Astrocyte (in vitro differentiated cells and primary cell): ENCODE measurements around the gene DLGAP1.

Experiments used
- EZH2 ChIP-seq: IDR thresholded peaks from 2 replicates; pipeline ENCODE4 v1.6.1; 2012; ENCODE audit warnings: mild to moderate bottlenecking, low read length, inconsistent platforms; ENCODE audit not compliant: insufficient read depth
- TF ChIP-seq, protein P1 (sequence below): IDR thresholded peaks from 2 replicates; pipeline ENCODE4 v1.5.1; 2011; ENCODE audit warnings: low read depth, mild to moderate bottlenecking, inconsistent platforms, low read length, moderate library complexity; ENCODE audit not compliant: insufficient read depth

DNA sequence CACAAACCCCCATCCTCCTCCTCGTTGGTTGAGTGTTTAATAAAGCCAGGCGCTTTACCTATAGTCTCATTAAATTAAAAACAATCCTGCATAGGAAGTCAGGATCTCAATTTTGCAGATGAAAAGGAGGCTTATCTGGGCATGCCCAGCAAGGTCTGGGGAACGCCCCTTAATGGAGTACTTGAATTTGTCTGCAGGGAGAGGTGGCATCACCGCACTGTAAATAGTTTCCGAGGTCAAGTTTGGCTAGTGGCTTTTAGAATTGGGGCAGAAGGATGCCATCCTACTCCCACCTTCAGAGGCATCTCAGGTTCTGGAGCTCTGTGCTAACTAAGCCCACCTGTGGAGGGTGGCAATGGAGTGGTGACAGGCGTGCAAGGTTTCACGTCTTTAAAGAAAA, 855.9 kb downstream of the DLGAP1 start:
- no peak for TF ChIP-seq EZH2
- TF ChIP-seq, protein P1, sequence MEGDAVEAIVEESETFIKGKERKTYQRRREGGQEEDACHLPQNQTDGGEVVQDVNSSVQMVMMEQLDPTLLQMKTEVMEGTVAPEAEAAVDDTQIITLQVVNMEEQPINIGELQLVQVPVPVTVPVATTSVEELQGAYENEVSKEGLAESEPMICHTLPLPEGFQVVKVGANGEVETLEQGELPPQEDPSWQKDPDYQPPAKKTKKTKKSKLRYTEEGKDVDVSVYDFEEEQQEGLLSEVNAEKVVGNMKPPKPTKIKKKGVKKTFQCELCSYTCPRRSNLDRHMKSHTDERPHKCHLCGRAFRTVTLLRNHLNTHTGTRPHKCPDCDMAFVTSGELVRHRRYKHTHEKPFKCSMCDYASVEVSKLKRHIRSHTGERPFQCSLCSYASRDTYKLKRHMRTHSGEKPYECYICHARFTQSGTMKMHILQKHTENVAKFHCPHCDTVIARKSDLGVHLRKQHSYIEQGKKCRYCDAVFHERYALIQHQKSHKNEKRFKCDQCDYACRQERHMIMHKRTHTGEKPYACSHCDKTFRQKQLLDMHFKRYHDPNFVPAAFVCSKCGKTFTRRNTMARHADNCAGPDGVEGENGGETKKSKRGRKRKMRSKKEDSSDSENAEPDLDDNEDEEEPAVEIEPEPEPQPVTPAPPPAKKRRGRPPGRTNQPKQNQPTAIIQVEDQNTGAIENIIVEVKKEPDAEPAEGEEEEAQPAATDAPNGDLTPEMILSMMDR = no peak
